ENCODE results near the gene KIAA1549.
"Not testable (repeated sequence)": the region's sequence is repeated elsewhere in the genome, so short reads cannot be mapped to it uniquely, and the experiment has no call there.

Gene KIAA1549

GRCh38 chr7:138804618-138805017 lies 176.6 kb downstream of the KIAA1549 start:
- no peak for DNase-seq (ENCODE audit: low spot score)

- no peak for DNase-seq (ENCODE audit: low spot score)
Observed at GRCh38 chr7:138802706-138803105, 178.5 kb downstream of the KIAA1549 start.

DNA sequence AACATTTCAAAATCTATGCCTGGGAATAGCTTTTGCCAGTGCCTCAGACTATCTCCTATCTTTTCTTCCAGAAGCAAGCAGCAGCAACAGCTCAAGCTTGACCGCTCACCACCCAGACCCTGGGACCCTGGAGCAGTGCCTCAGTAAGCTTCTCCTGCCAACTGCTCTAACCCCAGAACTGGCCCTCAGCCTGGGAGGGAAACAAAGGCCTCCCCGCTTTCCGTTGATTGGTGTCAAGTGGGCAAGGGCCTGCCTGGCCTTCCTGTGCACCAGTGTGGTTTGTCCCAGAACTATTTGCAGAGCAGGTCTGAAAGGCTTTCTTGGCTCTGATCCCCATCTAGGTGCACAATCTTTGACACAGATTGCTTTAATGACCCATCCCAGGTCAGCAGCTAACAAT lies 179.9 kb downstream of the KIAA1549 start:
- DNase-seq (ENCODE audit: low spot score) = no peak

GRCh38 chr7:138799336-138800000 lies 181.7 kb downstream of the KIAA1549 start:
- DNase-seq (ENCODE audit: low spot score) = no peak

- DNase-seq (ENCODE audit: low spot score) = no peak
Observed at GRCh38 chr7:138798836-138799235, 182.4 kb downstream of the KIAA1549 start.

GRCh38 chr7:138797715-138798320 lies 183.4 kb downstream of the KIAA1549 start, which contains the start of the genes ATP6V0A4 and TMEM213:
TSS of gene ATP6V0A4 (minus strand) at chr7:138798196. CDS start at chr7:138771247, 26,949 bp downstream.
TSS of gene TMEM213 (plus strand) at chr7:138797994. CDS start at chr7:138798105, 111 bp downstream.
- DNase-seq (ENCODE audit: low spot score) = no peak

GRCh38 chr7:138797046-138797445 lies 184.1 kb downstream of the KIAA1549 start:
- not testable (repeated sequence) for DNase-seq (ENCODE audit: low spot score)

GRCh38 chr7:138796038-138796615 lies 185.1 kb downstream of the KIAA1549 start:
- DNase-seq (ENCODE audit: low spot score) = no peak

GRCh38 chr7:138785587-138786437 lies 195.4 kb downstream of the KIAA1549 start:
- no peak for DNase-seq (ENCODE audit: low spot score)

DNA sequence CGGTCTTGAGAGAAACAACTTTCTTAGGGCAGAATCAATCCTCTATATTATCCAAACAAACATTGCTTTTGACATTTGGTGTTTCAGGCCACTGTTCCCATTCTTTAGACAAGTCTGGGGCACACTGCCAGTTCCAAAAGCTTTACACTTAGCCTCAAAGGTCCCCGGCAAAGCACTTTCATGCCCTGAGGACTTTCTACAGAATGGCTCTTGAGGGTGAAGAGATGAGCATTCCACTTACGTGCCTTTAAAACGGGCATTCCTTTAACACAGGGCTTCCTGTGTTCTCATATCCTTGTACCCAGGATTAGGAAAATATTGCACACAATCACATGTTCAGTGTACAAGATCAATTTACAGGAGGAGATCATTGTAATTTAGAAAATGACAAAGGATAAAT lies 196.5 kb downstream of the KIAA1549 start:
- no peak for DNase-seq (ENCODE audit: low spot score)
